AG04449 (cell line): ENCODE results near the gene NPTXR.

ENCODE experiments used
- CTCF ChIA-PET: fragments of 350-600 bp; formaldehyde crosslinking; extraction: SDS; loops from one replicate; lab custom pipeline; 2021; ENCODE audit warnings: antibody characterized with exemption; lab: Yijun Ruan, JAX
- POLR2A ChIA-PET: fragments of 400-600, 350-600 bp; formaldehyde crosslinking; extraction: SDS; loops from one replicate; lab custom pipeline; 2020; ENCODE audit warnings: antibody characterized with exemption, inconsistent platforms; lab: Yijun Ruan, JAX
- DNase-seq: peaks from one replicate; pipeline ENCODE4 v3.0.0-alpha.2; 2010; ENCODE audit warnings: low read depth, low spot score
- H3K4me3 ChIP-seq: 2 replicates; pipeline ENCODE4 v1.5.1; 2011; ENCODE audit warnings: low read depth, mild to moderate bottlenecking, control low read depth, low read length
- CTCF ChIP-seq: IDR thresholded peaks from one replicate; pipeline ENCODE4 v1.5.1; 2011; ENCODE audit warnings: mild to moderate bottlenecking, moderate library complexity, low read length, control low read depth, inconsistent platforms; ENCODE audit not compliant: insufficient read depth; ENCODE audit errors: missing control alignments

The NPTXR gene

GRCh38 chr22:38798496-38798895 is 45.3 kb downstream of the NPTXR start:
- H3K4me3 ChIP-seq, result no peak overlapping the region
- no peak for TF ChIP-seq CTCF
- POLR2A ChIA-PET, result no interaction called here
- no peak for DNase-seq
- CTCF ChIA-PET, result no interaction called here

- DNase-seq, result no peak
- no peak for TF ChIP-seq CTCF
- ChIA-PET CTCF (interaction anchor here (1.2 to 5.6 kb wide), 2 partner anchors 11 to 28 kb away, joined by 3 to 29 read pairs; no protein-coding TSS in a partner anchor), POLR2A (no interaction called here)
- H3K4me3 ChIP-seq, result no peak overlapping the region
Observed at GRCh38 chr22:38796262-38796957, 47.4 kb downstream of the NPTXR start.

- DNase-seq, result no peak
- POLR2A ChIA-PET, result no interaction called here
- H3K4me3 ChIP-seq, result no peak overlapping the region
- CTCF ChIA-PET, result interaction anchor here (1.2 to 5.6 kb wide), 2 partner anchors 11 to 27 kb away, joined by 3 to 29 read pairs; no protein-coding TSS in a partner anchor
- TF ChIP-seq CTCF, result no peak
Observed at GRCh38 chr22:38795569-38795968, 48.3 kb downstream of the NPTXR start.

- no peak for TF ChIP-seq CTCF
- CTCF ChIA-PET, result interaction anchor here (0.6 to 5.6 kb wide), 2 partner anchors 25 to 76 kb away, joined by 3 to 29 read pairs; no protein-coding TSS in a partner anchor
- peak within 1 kb of the TSS; percentile 66 for H3K4me3 ChIP-seq
- POLR2A ChIA-PET, result no interaction called here
- DNase-seq, result peak; percentile 94
Observed at GRCh38 chr22:38793721-38794466, 49.9 kb downstream of the NPTXR start, which contains the start of gene DNAL4. Gene DNAL4 (minus strand): TSS chr22:38794143. CDS start chr22:38782731, 11,412 bp downstream.

GRCh38 chr22:38793317-38793716 is 50.5 kb downstream of the NPTXR start:
- peak overlapping the region; percentile 66 for H3K4me3 ChIP-seq
- no peak for TF ChIP-seq CTCF
- ChIA-PET POLR2A (no interaction called here), CTCF (interaction anchor here (5.6 kb wide), 1 partner anchor 25 kb away, joined by 29 read pairs; no protein-coding TSS in a partner anchor)
- no peak for DNase-seq

GRCh38 chr22:38792833-38793232 is 51.0 kb downstream of the NPTXR start:
- POLR2A ChIA-PET, result no interaction called here

More at GRCh38 chr22:38792833-38793232, 51.0 kb downstream of the NPTXR start:
- DNase-seq, result no peak
- peak overlapping the region; percentile 66 for H3K4me3 ChIP-seq
- no peak for TF ChIP-seq CTCF
- CTCF ChIA-PET, result interaction anchor here (1.2 to 5.6 kb wide), 3 partner anchors 10 to 50 kb away, joined by 3 to 29 read pairs (median 4); no protein-coding TSS in a partner anchor
